ENCODE data around the gene RPS10.

The RPS10 gene

GRCh38 chr6:34369385-34369784 is 56.5 kb downstream of the RPS10 start:
- no peak overlapping the region for H3K27ac ChIP-seq
- no peak for TF ChIP-seq CTCF (conservative IDR thresholded peaks at IDR 0.05)
- TF ChIP-seq ZFX (IDR thresholded peaks at IDR 0.05), result no peak

All from C4-2B (cell line).